Kidney tubule cell (primary cell): ENCODE results near the gene ZBED5.
A peak's percentile ranks its signal among the peaks of the same experiment; 100 is the strongest.
"Not testable (repeated sequence)": the region's sequence is repeated elsewhere in the genome, so short reads cannot be mapped to it uniquely, and the experiment has no call there.

Source experiments
- DNase-seq: peaks from one replicate; pipeline ENCODE4 v3.0.0-alpha.2; 2018; ENCODE audit warnings: low spot score

The ZBED5 gene

GRCh38 chr11:10838083-10838482 is 19.8 kb downstream of the ZBED5 start:
- no peak for DNase-seq

- DNase-seq: not testable (repeated sequence)
These were observed 21.0 kb downstream of the ZBED5 start for GRCh38 chr11:10836884-10837283.

- DNase-seq: no peak
These were observed 28.7 kb downstream of the ZBED5 start for GRCh38 chr11:10829139-10829538.

- DNase-seq: no peak
These were observed 29.5 kb downstream of the ZBED5 start for GRCh38 chr11:10828402-10828801.

- DNase-seq: no peak
These were observed 33.0 kb downstream of the ZBED5 start for GRCh38 chr11:10824888-10825287.

- DNase-seq: no peak
These were observed 34.7 kb downstream of the ZBED5 start for GRCh38 chr11:10823152-10823579.

GRCh38 chr11:10822491-10822890 is 35.4 kb downstream of the ZBED5 start:
- DNase-seq: not testable (repeated sequence)

- peak; percentile 57 for DNase-seq
These were observed 39.3 kb downstream of the ZBED5 start for GRCh38 chr11:10818594-10818993.

GRCh38 chr11:10813945-10814344 is 43.9 kb downstream of the ZBED5 start:
- no peak for DNase-seq

- peak; percentile 81 for DNase-seq
These were observed 48.3 kb downstream of the ZBED5 start for GRCh38 chr11:10809373-10810160.

- peak; percentile 99 for DNase-seq
These were observed 49.1 kb downstream of the ZBED5 start, which contains the start of gene EIF4G2 for GRCh38 chr11:10808553-10809372. Gene EIF4G2 (minus strand): TSS chr11:10808926.

- DNase-seq: no peak
These were observed 49.7 kb downstream of the ZBED5 start for GRCh38 chr11:10808235-10808552.

GRCh38 chr11:10807493-10808234 is 50.2 kb downstream of the ZBED5 start:
- peak; percentile 67 for DNase-seq

GRCh38 chr11:10806206-10806605 is 51.6 kb downstream of the ZBED5 start:
- DNase-seq: no peak

GRCh38 chr11:10805741-10806140 is 52.1 kb downstream of the ZBED5 start:
- no peak for DNase-seq

- no peak for DNase-seq
These were observed 54.2 kb downstream of the ZBED5 start for GRCh38 chr11:10803676-10804075.
